ENCODE measurements around the gene HCK. TPM values are rescaled to one million over a fixed set of nuclear protein-coding genes. Genes with fewer than 3 reads are reported as not detected.

HCK gene
- total RNA-seq, 1 donor from 2014 or later: not detected

DNA sequence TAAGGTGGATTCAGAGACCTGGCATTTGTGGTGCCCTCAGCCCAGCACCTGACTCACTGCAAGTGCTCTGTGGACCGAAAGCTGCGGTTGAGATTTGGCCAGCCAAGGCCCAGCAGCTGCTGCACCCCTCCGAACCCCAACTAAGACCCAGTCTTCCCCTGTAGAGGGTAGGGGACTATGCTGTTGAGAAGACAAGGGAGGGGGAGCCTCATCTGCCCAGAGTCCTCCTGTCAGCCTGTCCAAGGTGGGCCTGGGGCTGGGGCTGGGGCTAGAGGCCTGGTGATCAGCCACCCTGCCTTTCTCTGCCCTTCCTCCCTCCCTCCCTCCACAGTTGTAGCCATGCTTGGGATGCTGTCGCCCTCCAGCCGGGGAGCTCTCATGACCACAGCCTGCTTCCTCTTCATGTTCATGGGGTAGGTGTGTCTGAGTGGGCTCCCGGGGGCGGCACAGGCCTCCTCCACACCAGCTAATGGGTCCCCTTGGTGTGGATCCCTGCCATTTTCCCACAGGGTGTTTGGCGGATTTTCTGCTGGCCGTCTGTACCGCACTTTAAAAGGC, 98.3 kb downstream of the HCK start:
- Mint-ChIP-seq H3K27ac (ENCODE audit: unreplicated experiment) (no peak overlapping the region), H3K36me3 (ENCODE audit: unreplicated experiment) (peaks cover 47% of the 10 kb centered on the region), H3K4me1 (ENCODE audit: unreplicated experiment) (peaks cover 3% of the 10 kb centered on the region), H3K9me3 (ENCODE audit: unreplicated experiment) (no peaks in the 10 kb centered on the region), H3K27me3 (ENCODE audit: unreplicated experiment) (no peaks in the 10 kb centered on the region), H3K4me3 (ENCODE audit: unreplicated experiment) (no peak overlapping the region)
- TF ChIP-seq CTCF (IDR thresholded peaks at IDR 0.05): no peak
- no peak for DNase-seq (ENCODE audit: extremely low spot score, unreplicated experiment)

Other genes with a start within 250 kb of the HCK start
- 0.10 and 0.27 TPM in 2 replicates for gene MYLK2, start 232.9 kb upstream of the HCK start, total RNA-seq
- 11.8 and 13.6 TPM in 2 replicates for gene FOXS1, start 206.6 kb upstream of the HCK start, total RNA-seq
- 2.1 and 3.2 TPM in 2 replicates for gene DUSP15, start 181.7 kb upstream of the HCK start, total RNA-seq
- 0.18 and 0.24 TPM in 2 replicates for gene TTLL9, start 181.6 kb upstream of the HCK start, total RNA-seq
- 12.2 and 12.5 TPM in 2 replicates for gene PDRG1, start 100.2 kb upstream of the HCK start, total RNA-seq
- gene XKR7, start 84.1 kb upstream of the HCK start, total RNA-seq: not detected in 2 replicates
- not detected in 2 replicates for gene CCM2L, start 41.8 kb upstream of the HCK start, total RNA-seq
- gene TM9SF4, start 57.5 kb downstream of the HCK start, total RNA-seq: 64.4 and 67.3 TPM in 2 replicates
- gene PLAGL2, start 155.5 kb downstream of the HCK start, total RNA-seq: 11.5 and 11.8 TPM in 2 replicates
- gene POFUT1, start 155.6 kb downstream of the HCK start, total RNA-seq: 49.5 and 52.7 TPM in 2 replicates
- 28.8 and 30.4 TPM in 2 replicates for gene KIF3B, start 225.4 kb downstream of the HCK start, total RNA-seq